GM21367 (cell line): Measurements from ENCODE around the gene IVL.

ENCODE experiments used
- ATAC-seq: cut with Tn5 transposase; IDR thresholded peaks from one replicate; pipeline ENCODE4 v1.9.1; 2021; ENCODE audit not compliant: unreplicated experiment

Gene IVL

DNA sequence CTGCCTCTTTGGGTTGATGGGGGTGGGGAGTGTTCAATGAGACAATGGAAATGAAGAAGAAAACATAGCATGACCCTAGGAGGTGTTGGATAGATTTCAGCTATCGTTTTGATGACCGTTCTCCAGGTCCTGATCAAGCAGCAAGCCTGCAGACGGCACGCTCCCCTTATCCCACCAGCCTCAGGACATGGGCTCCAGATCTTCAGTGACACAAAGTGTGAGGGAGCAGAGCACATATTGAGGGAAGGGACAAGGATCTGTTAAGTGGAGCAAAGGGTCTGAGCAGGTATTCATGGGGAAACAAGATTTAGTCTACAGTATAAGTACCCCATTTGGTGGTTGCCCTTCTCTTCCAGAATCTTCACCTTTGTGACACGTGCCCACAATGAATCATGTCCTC lies 43.4 kb downstream of the IVL start:
- ATAC-seq: no peak

DNA sequence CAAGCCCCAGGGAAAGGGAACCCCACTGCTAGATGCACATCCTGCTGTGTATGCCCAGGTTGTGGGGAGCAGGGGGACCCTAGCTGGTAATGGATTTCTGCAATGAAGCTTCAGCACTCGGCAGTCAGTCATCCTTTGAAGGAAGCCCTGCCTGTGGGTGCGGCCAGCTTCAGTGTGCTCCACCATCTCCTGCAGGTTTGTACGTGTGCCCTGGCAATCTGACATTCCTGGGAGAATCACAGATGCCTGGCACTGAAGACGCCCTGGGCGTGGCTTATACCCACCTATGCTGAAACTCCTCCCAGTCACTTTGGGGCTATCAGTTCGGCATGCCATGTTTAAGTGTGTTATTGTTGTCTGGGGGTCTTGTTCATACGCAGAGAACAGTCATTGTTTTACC lies 45.4 kb downstream of the IVL start:
- no peak for ATAC-seq

DNA sequence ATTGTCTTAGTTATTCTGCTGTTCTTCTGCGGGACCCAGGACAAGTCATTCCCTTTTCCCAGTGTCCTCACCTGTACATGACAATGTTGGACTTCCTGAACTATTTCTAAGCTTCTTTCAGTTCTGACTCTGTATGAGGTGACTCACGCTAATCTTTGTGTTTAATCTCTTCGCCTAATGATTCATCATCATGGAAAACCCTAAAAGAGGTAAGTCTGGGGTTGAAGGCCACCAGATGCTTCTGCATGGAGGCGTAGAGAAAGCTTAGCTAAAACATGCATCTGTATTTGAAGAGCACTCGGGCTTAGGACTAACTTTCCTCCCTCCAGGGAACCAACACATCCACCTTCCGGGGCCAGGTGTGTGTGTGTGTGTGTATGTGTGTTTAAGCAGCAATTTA lies 46.1 kb downstream of the IVL start:
- no peak for ATAC-seq

DNA sequence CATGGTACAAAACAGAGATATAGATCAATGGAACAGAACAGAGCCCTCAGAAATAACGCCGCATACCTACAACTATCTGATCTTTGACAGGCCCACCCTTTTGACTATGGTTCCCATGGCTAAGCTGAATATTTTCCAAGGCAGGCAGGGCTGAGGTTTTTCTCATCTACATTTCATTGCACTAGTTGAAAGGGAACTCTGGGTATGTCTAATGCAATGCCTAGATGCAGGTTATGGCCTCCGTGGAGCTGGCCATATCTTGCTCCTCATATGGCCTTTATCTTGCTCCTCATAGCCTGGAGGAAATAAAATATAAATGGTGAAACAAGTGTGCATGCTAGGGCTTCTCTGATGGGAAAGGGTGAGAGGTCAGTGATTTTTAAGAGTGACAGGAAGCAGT lies 49.2 kb downstream of the IVL start:
- ATAC-seq: no peak

DNA sequence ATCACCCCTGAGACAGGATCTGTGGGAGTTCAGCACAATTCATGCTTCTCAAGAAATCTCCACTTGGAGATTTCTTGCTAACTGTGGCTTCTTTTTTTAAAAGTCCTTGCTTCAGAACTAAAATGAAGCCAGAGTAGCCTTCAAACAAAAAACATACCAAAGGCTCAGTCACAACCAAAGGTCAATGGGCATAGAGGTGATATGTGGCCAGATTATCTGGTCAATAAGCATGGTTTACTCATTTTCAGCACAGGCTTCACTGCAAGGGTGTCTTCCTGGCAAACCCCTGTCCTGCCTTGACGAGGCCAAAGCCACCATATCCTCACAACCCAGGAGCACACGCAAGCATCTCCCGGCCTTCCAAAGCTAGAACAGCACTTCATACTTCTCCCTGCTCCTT lies 50.9 kb downstream of the IVL start:
- ATAC-seq: no peak

DNA sequence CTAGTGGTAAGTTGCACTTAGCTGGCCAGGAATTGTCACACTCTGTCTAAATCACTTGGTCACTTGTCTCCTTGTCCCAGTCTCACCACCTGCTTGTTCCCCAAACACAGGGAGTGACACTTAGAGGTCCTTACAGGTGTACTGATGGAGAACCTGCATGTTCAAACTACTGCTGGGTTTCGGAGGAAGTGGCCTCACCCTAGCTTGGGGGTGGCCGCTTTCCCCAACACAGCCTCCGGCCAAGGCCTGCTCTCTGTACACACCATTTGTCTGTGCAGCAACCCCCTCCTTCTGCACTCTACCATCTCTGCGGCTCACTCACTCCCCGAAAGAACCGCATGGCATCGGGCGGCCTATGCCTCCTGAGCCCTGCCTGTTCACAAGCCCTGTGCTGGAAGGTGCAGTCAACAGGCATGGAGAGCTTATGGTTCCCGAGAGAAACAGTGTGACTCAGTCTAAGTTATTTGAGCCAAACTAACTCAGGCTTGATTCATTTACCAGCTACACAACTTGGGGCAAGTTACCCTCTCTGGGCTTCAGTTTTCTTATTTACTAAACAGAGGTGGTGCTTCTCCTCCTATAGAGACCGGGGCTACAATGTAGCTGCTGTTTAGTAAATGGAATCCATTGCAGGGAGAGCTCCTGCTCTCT lies 51.6 kb downstream of the IVL start:
- ATAC-seq: no peak

DNA sequence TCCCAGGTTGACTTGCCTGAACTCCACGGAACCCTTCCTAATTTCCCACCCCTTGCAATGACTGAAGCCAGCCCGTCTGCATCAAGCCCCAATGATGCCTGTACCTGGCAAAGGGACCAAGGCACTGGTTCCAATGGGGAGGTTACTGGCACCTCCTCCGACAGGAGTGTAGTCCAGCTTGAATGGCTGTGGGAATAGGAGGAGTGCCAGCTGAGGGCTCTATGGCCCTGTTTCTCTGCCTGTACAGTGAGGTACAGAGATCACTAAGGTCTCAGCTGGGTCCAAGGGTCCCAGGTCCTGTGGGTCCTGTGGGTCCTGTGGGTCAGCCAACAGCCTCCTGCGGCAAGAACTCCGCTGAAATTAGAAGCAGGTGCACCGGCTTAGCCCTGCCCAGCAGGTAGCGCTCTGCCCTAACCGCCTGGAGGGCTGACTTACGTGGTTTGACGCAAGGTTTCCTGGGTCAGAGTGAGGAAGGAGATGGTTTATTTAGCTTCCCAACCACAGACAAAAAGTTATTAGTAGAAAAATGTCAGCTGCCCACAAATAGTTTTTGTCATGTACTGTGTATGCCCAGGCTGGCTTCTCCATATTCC lies 52.2 kb downstream of the IVL start:
- ATAC-seq: no peak
